ENCODE measurements around the gene CALML5.

Gene CALML5
- total RNA-seq, result 0 reads per million in 2 donors

- DNase-seq, result no peak
Observed at GRCh38 chr10:5499493-5500140, at the start of gene CALML5. TSS of gene CALML5 (minus strand) at chr10:5499570. CDS start at chr10:5499438, 132 bp downstream.

- DNase-seq, result no peak
Observed at GRCh38 chr10:5547931-5548660, 48.7 kb upstream of the CALML5 start.

DNA sequence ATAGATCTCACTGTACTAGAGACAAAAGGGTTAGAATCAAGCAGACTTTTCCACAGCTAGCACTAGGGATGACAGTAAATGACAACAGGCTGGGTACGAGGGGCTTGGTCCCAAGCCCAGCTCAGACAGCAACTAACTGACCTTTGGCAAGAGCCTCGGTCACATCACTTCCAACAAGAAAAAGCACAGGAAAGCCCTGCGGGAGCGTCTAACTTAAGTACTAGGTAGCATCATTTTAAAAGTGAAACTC, 48.2 kb upstream of the CALML5 start:
- DNase-seq, result no peak

DNA sequence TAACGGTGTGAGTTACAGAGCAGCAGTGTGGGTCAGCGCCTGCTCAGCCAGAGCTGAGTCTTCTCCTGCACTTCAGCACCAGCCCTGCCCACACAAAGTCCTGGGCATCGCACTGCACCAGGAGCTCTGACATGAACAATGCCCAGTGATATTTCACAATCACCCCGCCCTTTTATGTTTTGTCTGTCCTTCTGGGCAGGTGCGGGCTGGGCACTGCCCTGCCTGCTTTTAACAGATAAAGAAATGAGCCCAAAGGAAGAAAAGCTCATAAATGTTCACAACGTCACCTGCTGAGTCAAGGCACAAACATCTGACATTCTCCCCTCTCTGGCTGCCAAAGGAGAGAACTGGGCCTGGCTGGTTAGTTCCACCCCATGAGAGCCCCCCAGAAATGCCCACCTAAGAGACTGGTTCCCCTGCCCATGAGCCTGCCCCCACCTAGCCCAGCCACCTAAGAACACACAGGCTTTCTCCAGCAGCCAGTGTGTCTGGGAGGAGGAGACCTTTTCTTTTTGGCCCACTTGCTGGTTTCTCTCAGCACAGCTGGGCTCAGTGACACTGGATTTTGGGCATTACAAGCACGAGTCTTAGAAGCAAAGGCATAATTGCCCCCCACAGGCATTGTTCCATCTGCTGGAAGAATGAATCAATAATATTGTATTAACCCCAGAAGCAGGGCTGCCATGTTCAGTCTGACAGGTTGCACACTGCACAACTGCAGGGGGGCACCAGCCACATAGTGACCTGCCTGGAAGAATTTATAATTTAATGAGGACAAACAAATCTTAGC, 47.7 kb upstream of the CALML5 start:
- no peak for DNase-seq

GRCh38 chr10:5545778-5546710, 46.7 kb upstream of the CALML5 start:
- DNase-seq, result no peak

DNA sequence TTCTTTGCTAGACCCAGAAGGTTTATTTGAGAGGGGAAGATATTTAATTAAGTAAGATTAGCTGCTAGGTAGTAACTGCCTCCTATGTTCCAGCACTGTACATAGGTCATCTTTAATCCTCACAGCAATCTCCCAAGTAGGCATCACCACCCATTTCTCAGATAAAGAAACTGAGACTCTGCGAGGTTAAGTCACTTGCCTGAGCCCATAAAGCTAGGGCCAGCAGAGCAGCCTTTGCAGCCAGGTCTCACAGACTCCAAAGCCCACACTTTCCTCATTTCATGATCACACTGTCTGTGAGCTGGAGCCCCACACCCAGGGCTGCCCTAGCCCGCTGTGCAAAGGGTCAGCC, 46.0 kb upstream of the CALML5 start:
- no peak for DNase-seq

DNA sequence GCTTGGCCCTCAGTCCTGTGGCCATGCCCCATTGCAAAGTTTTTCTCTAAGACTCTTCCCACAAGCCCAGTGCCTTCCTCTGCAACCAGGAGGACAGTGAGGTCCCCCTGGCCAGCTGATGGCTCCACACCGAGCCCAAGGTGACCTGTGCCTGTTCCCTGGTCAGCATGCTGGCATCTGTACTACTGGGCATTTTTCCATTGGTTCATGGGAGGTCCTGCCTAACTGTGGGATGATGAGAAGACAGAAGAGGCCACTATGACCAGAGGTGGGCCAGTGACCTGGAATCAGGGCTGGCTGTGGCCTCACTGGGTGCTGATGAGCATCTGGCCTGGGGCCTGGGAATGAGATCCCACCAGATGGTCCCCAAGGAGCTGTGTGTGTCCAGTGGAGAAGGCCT, 45.6 kb upstream of the CALML5 start:
- DNase-seq, result no peak

GRCh38 chr10:5544216-5544805, 44.9 kb upstream of the CALML5 start:
- no peak for DNase-seq

GRCh38 chr10:5543623-5544022, 44.3 kb upstream of the CALML5 start:
- DNase-seq, result no peak

- no peak for DNase-seq
Observed at GRCh38 chr10:5542100-5542499, 42.7 kb upstream of the CALML5 start.

GRCh38 chr10:5540891-5541290, 41.5 kb upstream of the CALML5 start:
- DNase-seq, result no peak

- DNase-seq, result no peak
Observed at GRCh38 chr10:5540080-5540479, 40.7 kb upstream of the CALML5 start.

GRCh38 chr10:5538892-5539651, 39.7 kb upstream of the CALML5 start:
- peak in 1 of 5 experiments; percentile 13 for DNase-seq

- no peak for DNase-seq
Observed at GRCh38 chr10:5538446-5538845, 39.1 kb upstream of the CALML5 start.

DNA sequence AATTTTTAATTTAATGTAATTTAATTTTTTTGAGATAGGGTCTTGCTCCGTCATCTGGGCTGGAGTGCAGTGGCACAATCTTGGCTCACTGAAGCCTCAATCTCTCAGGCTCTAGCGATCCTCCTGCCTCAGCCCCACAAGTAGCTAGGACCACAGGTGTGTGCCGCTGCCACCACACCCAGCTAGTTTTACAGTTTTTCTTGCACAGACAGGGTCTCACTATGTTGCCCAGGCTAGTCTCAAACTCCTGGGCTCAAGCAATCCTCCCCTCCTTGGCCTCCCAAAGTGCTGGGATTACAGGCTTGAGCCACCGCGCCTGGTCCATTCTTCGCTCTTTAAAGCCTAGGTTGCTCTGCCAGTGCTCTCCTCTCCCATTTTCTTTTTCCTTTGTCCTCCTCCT, 38.3 kb upstream of the CALML5 start:
- no peak for DNase-seq

DNA sequence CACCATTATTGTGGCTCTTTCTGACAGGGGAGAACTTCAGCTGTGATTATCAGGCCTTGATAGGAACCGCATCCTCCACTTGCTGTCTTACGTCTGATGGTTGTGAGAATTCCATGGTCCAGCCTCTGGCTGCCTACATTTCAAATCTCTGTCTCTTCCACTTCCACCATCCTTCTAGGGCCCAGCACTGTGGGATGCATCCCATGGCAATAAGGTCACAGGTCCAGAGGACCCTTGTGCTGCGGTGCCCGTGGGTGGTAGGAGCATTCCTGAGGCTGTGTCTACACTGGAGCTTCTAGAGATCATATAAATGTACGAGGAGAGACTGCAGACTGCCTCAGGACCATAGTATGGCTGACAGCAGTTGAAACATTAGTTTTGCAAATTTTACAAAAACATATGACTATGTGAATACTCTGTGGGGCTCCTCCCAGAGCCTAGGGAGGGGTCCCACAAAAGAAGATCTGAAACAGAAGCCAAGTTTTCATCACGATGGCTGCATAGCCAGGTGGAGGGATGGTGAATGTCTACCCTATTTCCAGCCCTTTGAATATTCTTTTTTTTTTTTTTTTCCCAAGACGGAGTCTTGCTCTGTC, 37.2 kb upstream of the CALML5 start:
- DNase-seq, result no peak

- no peak for DNase-seq
Observed at GRCh38 chr10:5534880-5535856, 35.8 kb upstream of the CALML5 start.

GRCh38 chr10:5534051-5534821, 34.9 kb upstream of the CALML5 start:
- no peak for DNase-seq

DNA sequence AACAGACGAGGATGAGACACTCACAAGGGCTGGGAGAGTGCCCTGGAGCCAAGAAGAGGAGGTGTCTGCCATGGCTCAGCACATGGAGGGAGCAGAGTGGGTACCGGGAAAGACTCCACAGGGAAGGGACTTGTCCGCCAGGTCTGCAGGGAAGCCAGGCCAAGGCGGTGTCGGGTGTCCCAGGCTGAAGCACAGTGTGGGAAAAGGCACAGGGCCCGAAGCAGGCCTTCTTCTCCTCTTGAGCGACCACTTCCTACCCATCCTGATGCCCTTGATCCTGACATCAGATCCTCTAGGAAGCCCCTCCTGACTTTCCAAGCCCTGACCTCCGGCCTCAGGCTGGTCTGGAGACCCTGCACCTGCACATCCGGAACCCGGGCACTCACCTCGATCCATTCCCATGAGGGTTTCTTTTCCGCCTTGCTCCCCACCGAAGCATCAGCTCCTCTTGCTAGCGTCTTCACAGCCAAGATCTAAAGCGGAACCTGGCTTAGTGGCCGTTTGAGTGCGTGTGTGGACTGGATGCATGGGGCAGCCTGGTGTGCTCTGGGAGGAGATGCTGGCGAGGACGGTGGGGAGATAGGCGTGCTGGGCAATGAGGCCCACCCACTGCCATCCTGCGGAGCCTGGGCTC, 33.8 kb upstream of the CALML5 start:
- no peak for DNase-seq

Data from T-helper 2 cell (primary cell).